T-helper 9 cell (primary cell): ENCODE data around the gene POLDIP3.
"Not testable (repeated sequence)": the region's sequence is repeated elsewhere in the genome, so short reads cannot be mapped to it uniquely, and the experiment has no call there.

Experiments used
- DNase-seq: peaks from one replicate; pipeline ENCODE4 v3.0.0-alpha.2; 2020

POLDIP3 gene

DNA sequence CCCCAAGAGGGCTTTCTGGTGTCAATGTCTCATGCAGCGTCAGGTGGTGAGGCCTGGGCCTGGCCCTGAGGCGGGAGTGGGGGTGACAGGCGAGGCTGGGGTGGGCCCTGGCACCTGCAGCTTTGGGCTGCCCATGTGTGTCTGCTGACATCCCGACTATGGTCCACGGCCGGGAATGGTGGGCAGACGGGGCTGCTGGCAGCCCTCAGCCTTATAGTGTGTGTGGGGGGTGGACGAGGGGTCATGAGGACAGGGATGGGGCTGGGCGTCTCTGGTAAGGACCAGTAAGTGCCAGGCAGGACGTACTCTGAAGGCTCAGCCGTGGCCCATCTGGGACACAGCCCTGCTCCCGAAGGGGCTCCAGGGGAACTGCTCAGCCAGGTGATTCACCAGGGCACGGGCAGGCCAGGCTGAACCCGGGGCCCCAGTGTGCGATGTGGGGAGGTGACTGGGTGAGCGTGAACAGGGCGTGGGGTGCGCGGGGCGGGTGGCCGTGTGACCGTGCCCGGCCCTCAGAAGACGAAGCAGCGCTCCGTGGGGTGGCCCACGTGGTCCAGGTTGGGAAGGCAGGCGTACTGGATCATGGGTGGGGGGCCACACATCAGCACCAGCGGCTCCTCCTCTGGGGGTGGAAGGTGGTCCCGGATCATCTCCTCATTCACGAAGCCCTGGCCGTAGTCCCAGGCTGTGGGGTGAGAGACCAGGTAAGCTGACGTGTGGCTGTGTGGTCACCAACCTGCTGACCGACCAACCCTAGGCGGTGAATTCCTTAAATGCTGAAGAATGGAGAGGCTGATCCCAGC is 4.8 kb upstream of the POLDIP3 start:
- DNase-seq = no peak

DNA sequence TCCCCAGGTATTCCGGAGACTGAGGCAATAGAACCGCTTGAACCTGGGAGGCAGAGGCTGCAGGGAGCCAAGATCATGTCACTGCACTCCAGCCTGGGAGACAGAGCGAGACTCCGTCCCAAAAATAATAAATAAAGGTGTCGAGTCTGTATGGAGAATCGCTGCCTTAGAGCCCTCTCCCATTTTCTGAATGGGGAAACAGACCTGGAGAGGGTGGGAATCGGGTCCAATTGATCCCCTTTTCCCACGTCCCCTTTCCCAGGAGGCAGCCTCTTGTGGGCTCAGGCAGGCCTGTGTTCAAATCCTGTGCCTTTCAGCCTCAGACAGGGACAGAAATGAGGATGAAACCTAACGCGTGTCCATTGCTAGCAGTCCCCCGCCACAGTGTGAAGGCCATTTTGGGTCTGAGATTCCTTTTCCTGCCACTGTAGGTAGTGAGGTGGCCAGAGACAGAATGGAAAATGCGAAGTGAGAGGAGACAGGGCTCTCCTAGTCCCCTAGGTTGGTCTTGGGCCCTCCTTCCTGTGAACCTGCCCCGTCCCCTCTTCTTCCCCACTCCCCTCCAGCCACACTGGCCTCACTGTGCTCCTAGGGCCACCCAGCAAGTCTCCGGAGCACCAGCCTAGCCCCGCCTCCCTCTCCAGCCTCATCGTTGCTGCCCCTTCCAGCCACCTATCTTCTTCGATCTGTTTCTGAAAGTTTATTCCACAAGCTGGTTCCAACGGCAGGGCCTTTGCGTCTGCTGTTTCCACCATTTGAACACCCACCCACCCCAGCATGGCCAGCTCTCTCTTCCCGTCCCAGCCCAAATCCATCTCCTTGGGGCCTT is 2.7 kb upstream of the POLDIP3 start:
- no peak for DNase-seq

DNA sequence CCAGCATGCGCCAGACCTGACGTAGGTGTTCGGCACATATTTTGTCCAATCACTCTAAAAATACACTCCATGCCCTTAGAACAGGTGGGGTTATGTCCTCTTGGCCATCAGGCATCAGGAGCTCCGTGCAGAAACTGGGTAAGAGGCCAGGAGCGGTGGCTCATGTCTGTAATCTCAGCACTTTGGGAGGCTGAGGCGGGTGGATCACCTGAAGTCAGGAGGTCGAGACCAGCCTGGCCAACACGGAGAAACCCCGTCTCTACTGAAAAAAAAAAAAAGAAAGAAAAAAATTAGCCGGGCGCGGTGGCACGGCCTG is 1.1 kb upstream of the POLDIP3 start:
- not testable (repeated sequence) for DNase-seq

DNA sequence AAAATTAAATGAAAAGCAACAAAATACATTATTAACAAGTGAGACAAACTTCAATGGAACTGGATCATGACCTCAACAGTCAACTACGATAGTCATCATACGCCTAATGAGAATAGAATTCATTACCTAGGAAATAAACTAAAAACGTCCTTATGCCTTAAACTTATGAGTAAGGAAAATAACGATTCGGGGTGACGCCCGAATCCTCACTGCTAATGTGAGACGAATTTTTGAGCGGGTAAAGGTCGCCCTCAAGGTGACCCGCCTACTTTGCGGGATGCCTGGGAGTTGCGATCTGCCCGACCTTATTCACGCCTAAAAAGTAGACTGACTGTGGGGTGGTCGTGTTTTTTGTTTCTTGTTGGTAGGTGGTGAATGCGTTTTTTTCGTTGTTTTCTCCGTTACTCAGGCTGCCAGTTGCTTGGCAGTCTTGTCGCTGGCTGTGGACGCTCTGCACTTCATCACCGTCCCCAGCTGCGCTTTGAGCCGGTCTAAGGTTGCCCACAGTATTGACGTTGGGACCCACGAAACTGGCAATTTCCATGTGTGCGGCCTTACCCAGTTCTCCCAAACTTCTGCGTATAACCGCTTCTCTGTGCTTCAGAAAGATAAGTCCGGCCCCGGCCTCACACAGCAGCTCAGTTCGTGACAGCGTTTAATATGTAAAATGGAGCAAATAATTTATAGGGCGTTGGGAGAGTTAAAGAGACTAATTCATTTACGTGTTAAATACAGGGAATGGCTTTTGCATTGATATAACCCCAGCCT is 593 bp upstream of the POLDIP3 start:
- DNase-seq = peak; percentile 69

DNA sequence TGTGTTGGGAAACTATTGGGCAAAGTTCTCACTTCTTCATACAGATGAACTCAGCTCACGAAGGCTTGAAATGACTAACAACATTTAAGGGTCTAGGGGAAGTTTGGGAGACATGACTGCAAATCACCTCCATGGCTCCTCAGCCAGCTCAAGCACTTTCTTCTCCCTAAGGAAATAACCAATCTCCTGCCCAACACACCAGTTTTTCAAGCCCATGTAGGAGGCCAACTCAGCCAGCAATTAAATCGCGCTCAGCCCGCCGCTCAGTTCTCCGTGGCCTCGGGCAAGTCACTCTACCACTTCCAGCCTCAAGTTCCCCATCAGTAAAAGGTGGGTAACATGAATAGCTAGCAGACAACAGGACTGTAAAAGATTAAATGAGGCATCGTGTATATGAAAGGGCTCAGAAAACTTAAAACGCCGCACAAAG is 796 bp downstream of the POLDIP3 start:
- DNase-seq = no peak

DNA sequence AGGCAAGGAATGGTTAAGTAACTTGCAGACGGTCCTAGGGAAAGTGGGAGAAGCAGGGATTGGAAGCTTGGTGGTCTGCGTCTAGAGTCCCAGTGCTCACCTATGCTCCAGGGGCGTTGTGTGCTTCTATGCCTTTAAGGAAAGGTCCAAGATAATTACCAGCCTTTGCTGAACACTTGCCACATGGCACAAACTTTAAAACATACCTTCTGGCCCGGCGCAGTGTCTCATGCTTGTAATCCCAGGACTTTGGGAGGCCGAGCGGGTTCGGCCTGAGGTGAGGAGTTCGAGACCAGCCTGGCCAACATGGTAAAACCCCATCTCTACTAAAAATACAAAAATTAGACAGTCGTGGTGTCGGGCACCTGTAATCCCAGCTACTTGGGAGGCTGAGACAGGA is 2.3 kb downstream of the POLDIP3 start:
- DNase-seq = no peak

DNA sequence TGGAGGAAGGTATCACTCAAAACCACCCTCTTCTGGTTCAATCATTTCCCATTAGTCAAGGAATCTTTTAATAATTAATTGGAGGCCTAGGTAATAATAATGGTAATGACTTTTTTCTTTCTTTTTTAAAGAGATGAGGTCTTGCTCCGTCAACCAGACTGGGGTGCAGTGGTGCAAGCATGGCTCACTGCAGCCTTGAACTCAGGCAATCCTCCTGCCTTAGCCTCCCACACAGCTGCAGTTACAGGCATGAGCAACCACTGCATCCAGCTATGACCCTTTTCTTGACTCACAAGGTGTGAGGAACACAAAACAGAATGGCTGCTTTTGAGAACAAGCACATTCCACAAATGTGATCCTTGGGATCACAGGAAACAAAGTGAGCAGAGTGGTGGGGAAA is 3.6 kb downstream of the POLDIP3 start:
- DNase-seq = no peak

DNA sequence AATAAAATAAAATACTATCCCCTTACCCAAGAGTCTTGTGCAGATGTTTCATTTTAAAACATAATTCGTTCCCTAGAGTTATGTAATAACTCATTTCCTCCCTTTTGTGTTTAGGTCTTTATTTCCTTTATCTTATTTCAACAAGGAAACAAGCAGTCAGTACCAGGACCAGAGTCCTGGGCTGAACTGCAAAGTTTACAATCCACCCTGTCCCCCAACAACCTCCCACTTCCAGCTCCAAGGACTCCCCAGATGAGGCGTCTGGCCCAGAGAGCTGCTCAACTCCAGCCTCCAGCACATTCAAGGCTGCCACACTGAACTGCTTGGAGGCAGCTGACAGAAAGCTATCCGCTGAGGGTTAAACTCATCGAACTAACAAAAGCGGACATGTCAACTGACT is 4.5 kb downstream of the POLDIP3 start:
- DNase-seq = no peak

DNA sequence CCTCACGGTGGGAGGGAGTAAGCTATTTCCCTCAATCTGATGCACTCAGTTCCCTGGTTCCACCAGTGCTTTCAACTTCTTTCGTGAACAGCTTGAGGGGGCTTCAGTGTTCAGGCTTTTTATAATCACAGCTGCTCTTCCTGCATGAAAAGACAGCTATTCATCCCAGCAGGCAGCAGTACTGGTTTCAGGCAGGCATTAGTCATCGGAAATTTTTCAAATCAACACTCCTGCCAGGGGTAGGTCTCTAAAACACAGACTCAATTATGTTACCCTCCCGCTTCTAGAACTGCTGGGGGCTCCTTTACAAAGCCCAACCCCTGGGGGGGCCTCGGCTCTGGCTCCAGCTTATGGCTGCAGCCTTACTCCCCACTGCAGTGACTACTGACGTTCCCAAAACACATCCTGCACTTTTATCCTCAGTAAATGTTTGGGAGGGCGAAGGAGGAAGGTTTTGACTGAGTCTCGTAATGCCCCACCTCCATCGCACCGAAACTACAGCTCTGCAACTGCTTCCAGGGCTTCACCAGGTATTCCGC is 5.8 kb downstream of the POLDIP3 start:
- no peak for DNase-seq

DNA sequence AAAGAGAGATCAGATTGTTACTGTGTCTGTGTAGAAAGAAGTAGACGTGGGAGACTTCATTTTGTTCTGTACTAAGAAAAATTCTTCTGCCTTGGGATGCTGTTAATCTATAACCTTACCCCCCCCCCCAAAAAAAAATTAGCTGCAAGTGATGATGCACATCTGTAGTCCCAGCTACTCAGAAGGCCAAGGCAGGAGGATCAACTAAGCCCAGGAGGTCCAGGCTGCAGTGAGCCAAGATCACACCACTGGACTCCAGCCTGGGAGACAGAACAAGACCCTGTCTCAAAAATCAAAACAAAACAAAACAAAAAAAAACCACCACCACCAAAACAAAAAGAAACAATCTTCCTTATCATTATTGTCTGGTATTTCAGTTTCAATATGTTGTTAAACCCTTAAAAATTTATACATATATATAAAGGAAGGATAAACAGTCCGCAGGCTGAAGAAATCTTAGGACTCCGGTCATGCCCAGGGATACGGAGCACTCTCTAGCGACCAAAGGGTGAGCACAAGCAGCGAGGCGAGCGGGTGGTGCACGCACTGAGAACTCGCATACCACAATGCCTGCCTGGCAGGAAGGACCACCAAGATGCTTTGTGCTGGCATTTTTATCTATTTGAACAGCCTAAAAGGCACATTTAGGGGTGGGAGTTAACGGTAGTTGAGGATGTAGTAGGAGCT is 6.4 kb downstream of the POLDIP3 start:
- no peak for DNase-seq

DNA sequence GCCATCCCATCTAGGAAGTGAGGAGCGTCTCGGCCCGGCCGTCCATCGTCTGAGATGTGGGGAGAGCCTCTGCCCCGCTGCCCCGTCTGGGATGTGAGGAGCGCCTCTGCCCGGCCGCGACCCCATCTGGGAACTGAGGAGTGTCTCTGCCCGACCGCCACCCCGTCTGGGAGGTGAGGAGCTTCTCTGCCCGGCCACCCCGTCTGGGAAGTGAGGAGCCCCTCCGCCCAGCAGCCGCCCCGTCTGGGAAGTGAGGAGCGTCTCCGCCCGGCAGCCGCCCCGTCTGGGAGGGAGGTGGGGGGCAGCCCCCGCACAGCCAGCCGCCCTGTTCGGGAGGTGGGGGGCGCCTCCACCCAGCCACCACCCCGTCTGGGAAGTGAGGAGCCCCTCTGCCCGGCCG is 7.0 kb downstream of the POLDIP3 start:
- DNase-seq = not testable (repeated sequence)

DNA sequence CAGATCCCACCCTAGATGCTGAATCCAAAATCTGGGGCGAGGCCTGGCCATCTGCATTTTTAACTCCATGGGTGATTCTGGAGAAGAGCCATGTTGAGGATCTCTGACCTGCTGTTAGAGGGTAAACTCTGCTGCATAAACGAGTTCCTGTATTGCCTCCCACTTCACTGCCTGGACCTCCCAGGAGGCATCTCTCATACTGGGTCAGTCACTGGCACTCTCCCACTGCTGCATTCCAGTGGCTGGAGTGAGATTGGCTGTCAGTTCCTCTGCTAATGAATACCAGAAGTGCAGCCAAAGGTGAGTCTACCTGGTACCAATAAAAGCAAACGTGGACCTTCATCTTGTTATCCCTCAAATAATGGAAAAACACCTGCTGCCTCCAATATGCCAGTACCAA is 10.3 kb downstream of the POLDIP3 start:
- no peak for DNase-seq

DNA sequence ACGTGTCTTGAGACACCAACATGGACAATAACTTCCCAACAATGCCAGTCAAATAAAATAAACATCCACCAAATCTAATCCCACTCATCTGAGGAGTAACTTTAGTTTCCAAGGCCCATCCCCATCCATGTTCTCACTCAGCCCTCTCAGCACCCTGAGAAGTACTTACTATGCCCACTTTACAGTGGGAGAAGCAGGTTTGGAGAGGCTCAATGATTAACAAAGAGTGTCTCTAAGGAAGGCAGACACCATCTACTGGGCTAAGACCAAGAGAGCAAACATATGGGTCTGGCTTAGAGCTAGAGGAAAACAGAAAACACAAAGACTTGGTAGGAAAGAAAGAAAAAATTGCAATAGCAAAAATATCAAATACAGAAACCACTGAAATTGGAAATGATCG is 11.3 kb downstream of the POLDIP3 start:
- DNase-seq = no peak

DNA sequence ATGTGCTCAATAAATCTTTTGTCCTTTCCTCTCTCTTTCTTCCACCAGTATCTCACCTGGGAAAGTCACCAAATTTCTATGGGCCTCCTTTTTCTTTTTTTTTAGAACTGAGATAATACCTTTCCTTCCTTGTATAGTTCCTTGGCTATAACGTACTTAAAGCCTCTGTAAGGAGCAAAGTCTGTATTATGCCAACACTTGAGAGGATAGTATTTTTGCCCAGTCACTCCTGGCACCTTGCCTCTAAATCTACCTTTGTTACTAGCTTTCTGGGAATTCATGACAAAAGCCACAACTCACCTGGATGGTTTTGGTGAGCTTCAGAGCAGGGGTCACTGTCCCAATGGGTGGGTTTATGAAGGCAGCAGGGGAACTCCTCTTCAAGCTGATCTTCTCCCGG is 12.2 kb downstream of the POLDIP3 start:
- DNase-seq = no peak

DNA sequence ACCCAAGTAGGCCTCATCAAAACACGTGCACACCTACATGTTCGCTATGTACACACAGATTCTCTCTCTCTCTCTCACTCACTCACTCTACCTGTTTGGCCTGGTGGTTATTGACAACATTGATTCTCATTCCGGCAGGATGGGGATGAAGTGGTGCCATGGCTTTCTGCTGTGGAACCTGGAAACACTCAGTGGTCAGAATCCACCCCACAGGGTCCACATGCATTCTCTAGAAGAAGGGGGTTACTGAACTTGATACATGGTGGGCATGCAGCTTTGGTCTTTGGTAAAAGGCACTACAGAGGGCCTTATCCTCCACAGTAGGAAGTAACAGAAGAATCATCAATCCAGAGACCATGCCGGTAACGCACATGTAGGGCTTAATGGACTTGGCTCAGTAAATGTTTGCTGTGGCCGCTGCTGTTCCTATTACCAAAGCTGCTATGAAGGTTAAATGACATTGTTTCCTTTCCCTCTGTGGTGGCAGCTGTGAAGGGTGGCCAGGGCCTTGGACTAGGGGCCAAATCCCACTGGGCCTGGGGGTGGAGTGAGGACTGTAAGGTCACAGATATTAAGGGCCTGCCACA is 12.7 kb downstream of the POLDIP3 start:
- no peak for DNase-seq

DNA sequence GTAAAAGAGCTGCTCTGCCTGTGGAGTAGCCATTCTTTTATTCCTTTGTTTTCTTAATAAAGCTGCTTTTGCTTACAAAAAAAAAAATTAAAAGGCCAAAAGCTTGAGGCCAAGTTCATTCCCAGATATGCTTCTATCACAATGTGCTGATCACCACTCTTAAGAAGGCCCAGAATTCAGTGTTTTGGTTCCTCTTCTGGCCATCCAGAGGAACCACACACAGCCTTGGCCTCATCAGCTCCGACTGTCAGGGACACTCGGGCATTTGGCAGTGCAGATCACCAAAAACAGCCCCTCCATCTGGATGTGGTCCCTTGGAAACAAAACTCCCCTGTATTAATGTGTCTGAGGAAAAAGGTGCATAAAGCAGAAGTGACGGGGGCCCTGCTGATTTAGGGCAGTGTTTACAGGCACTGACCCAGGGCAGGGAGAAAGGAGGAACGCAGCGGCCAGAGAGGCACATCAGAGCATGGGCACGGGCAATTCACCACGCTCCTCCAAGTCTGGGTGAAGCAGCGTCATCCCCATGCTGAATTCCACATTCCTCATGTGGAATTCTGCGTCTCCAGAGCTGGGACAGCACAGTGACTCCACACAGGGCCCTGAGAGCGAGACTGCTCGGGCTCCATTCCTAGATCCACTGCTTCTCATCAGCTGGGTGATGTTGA is 17.7 kb downstream of the POLDIP3 start:
- no peak for DNase-seq

DNA sequence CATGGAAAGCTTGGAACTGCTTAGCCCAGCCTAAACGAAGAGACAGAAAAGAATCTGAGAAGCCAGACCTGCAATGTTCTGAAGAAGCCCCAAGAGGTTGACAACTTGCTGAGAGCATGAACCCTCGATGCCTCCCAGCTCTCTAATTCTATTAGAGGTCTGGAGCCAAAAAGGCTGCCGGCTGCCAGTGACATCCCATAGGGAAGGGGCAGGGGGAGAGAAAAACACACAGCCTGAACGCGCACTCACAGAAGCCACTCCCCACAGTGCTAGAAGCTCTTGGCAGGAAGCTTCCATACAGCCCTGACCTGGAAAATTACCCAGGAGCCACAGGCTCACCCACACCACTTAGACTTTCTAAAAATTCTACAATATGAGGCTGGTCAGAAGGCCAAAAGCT is 18.3 kb downstream of the POLDIP3 start:
- no peak for DNase-seq

DNA sequence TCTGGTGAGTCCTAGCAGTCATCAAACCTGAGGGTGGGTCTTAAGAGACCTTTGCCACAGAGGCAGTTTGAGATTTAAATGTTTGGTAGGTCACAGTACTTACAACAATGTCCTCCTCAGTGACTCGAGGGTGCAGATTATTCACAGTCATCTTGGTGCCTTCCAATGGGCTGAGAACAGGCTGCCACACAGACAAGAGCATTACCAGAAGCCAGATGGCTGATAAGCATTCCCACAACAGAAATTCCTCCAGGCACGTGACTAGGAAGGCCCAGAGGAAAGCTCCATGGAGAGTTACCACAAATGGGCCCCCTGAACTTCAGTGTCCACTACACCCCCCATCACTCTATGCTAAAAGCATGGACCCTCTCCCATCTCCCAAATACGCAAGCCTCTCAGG is 19.2 kb downstream of the POLDIP3 start:
- no peak for DNase-seq

DNA sequence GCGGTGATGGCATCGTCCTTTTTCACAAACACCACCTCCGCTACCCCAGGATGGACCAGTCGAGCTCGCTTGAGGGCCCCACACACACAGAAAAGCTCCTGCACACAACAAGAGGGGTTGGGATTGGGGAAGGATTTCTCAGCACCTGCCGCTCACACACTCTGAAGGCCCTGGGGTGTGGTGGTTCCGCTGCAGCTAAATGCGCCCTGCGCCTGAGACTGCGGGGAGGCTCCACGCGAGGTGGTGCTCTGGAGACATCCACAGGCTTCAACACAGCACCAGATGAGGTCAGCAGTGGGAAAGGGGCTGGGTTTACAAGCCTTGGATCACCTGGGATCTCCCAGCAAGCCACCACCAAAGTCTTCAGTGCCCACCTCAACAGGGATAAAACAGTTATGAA is 22.7 kb downstream of the POLDIP3 start:
- no peak for DNase-seq

DNA sequence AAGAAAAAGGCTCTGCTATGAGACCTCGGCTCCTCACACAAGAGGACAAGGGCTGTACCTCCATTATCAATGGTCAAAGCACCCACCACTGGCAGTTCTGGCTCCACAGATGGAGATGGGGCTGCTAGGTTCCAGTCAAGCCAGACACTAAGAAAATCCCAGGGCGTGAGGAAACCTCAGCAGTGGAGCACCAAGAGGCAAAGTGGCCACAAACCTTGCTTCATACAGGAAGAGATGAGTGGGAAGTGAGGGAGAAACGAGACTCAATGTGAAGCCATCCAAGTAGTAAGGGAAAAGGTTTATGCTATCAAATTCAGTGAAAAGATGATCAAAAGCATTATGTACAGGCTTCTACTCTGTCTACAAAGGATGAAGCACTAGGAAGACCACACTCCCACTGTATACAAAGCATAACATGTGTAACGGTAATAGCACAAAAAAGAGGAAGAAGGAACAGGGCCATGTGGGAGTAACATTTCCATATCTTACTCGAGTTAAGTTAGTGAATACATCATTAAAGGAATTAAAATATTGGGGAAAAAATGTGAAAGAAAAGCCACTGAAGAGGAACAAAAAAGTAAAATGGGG is 27.0 kb downstream of the POLDIP3 start:
- no peak for DNase-seq

DNA sequence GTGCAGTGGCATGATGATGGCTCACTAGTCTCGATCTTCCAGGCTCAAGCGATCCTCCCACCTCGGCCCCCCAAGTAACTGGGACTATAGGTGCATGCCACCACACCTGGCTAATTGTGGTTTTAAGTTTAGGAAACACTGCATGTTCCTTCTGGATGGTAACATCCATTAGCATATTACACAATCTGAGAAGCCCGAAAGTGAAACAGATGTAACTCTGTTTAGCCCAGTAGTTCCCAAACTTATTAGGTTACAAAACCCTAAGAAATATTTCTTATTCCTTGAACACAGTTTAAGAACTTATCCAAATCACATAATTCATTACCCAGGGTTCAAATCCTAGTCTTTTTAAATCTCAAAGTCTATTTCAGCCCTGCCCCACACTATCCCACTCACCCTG is 28.3 kb downstream of the POLDIP3 start:
- no peak for DNase-seq
